GM12878 (cell line): ENCODE results near the gene TCHP. TPM values are rescaled to one million over a fixed set of nuclear protein-coding genes. Genes with fewer than 3 reads are reported as not detected.

Experiments
- ATAC-seq: fragments of 200-7000 bp; cut with Tn5 transposase; 3 replicates; pipeline ENCODE4 v1.9.1; 2020; ENCODE audit warnings: mild to moderate bottlenecking, moderate library complexity
- BruUV-seq: library from RNA; stranded (reverse); fragments of 400-500 nt; replicated peaks from 2 replicates; lab custom pipeline; 2021; lab: Mats Ljungman, UMichigan
- CTCF ChIA-PET: fragments of 300-600 bp; sonication (Branson Sonifier 250); formaldehyde crosslinking; extraction: SDS; loops from one replicate; lab custom pipeline; 2021; ENCODE audit warnings: inconsistent platforms; lab: Yijun Ruan, JAX
- POLR2A ChIA-PET: fragments of 350-600 bp; formaldehyde crosslinking; extraction: SDS; loops from one replicate; lab custom pipeline; 2021; ENCODE audit warnings: inconsistent platforms; lab: Charles Lee
- RAD21 ChIA-PET: fragments of 300-600 bp; sonication (Branson Sonifier 250); formaldehyde crosslinking; loops from one replicate; lab custom pipeline; 2023; ENCODE audit warnings: antibody characterized with exemption; ENCODE audit not compliant: unreplicated experiment; lab: Charles Lee
- SMC1A ChIA-PET: fragments of 300-600 bp; sonication (Branson Sonifier 250); formaldehyde crosslinking; loops from one replicate; lab custom pipeline; 2023; ENCODE audit not compliant: unreplicated experiment, uncharacterized antibody; lab: Charles Lee
- DNase-seq: peaks from one replicate; pipeline ENCODE4 v3.0.0-alpha.2; 2011; ENCODE audit warnings: low read depth, low spot score
- FAIRE-seq: peaks from 3 replicates; lab custom pipeline; 2011; peaks lifted over from hg19 to GRCh38; lab: Jason Lieb, UNC
- H2AFZ ChIP-seq: 2 replicates; pipeline ENCODE4 v1.6.0; 2011; ENCODE audit warnings: low read depth, low read length, control low read depth; ENCODE audit not compliant: control insufficient read depth
- H3K27ac ChIP-seq: 2 replicates; pipeline ENCODE4 v1.5.1; 2011; ENCODE audit warnings: control low read depth; ENCODE audit not compliant: control insufficient read depth, insufficient read depth
- H3K27me3 ChIP-seq, 2 experiments: replicated peaks in 1 of 2; 2 replicates each; pipeline versions ENCODE4 v1.6.0 to v1.6.1; 2011; ENCODE audit warnings: low read length in 1 of 2; ENCODE audit not compliant: control insufficient read depth in 2 of 2, insufficient read depth in 2 of 2
- H3K36me3 ChIP-seq, 2 experiments: 2 replicates each; pipeline ENCODE4 v1.5.1; 2011; ENCODE audit warnings: low read length in 1 of 2; ENCODE audit not compliant: control insufficient read depth in 2 of 2, insufficient read depth in 2 of 2
- H3K4me1 ChIP-seq: 2 replicates; pipeline ENCODE4 v1.6.1; 2011; ENCODE audit warnings: mild to moderate bottlenecking, low read length, moderate library complexity, mixed read lengths; ENCODE audit not compliant: control insufficient read depth, insufficient read depth
- H3K4me2 ChIP-seq: 2 replicates; pipeline ENCODE4 v1.6.0; 2011; ENCODE audit warnings: control low read depth; ENCODE audit not compliant: control insufficient read depth, insufficient read depth
- H3K4me3 ChIP-seq: fragments of 200-600 bp; sonication (generic); 2 replicates; pipeline ENCODE4 v1.5.1; 2016
- H3K79me2 ChIP-seq: 2 replicates; pipeline ENCODE4 v1.6.0; 2011; ENCODE audit warnings: low read length; ENCODE audit not compliant: control insufficient read depth, insufficient read depth
- H3K9ac ChIP-seq: 2 replicates; pipeline ENCODE4 v1.8.0; 2011; ENCODE audit warnings: low read length, control low read depth, mixed read lengths; ENCODE audit not compliant: control insufficient read depth, insufficient read depth
- H3K9me3 ChIP-seq: replicated peaks from 3 replicates; pipeline ENCODE4 v1.5.1; 2011; ENCODE audit warnings: mild to moderate bottlenecking, low read length; ENCODE audit not compliant: control insufficient read depth, insufficient read depth
- H4K20me1 ChIP-seq: 2 replicates; pipeline ENCODE4 v1.6.0; 2011; ENCODE audit not compliant: control insufficient read depth, insufficient read depth
- BACH1 ChIP-seq: fragments of 450-650 bp; IDR thresholded peaks from 2 replicates; pipeline ENCODE4 v1.6.1; 2017; ENCODE audit warnings: mild to moderate bottlenecking, borderline replicate concordance
- BHLHE40 ChIP-seq, 2 experiments: fragments of 450-650 bp in 1 of 2; IDR thresholded peaks; 2 replicates each; pipeline ENCODE4 v1.6.1; 2011 to 2017; ENCODE audit warnings: low read depth in 2 of 2, borderline replicate concordance in 1 of 2, improper control_type of control experiment in 1 of 2, low read length in 1 of 2, mild to moderate bottlenecking in 1 of 2
- BRCA1 ChIP-seq: IDR thresholded peaks from 2 replicates; pipeline ENCODE4 v1.6.1; 2011; ENCODE audit warnings: low read depth, low read length, improper control_type of control experiment
- CUX1 ChIP-seq: IDR thresholded peaks from 2 replicates; pipeline ENCODE4 v1.6.1; 2012; ENCODE audit warnings: improper control_type of control experiment, low read depth, low read length; ENCODE audit not compliant: insufficient replicate concordance
- EP300 ChIP-seq, 2 experiments: fragments of 150-350 bp in 1 of 2; IDR thresholded peaks; 2 replicates each; pipeline ENCODE4 v1.6.1; 2011 to 2012; ENCODE audit warnings: low read depth in 2 of 2, low read length in 2 of 2, borderline replicate concordance in 1 of 2, improper control_type of control experiment in 1 of 2, inconsistent platforms in 1 of 2; ENCODE audit not compliant: control insufficient read depth in 1 of 2
- GABPA ChIP-seq: IDR thresholded peaks from 2 replicates; pipeline ENCODE4 v1.6.1; 2014; ENCODE audit warnings: antibody characterized with exemption, low read depth, mild to moderate bottlenecking, inconsistent platforms
- IKZF1 ChIP-seq: fragments of 450-650 bp; conservative IDR thresholded peaks from 2 replicates; pipeline ENCODE4 v1.6.1; 2017; ENCODE audit warnings: antibody characterized with exemption, mild to moderate bottlenecking
- IKZF2 ChIP-seq, 2 experiments: fragments of 450-650 bp; IDR thresholded peaks; 2 replicates each; pipeline ENCODE4 v1.6.1; 2017; ENCODE audit warnings: mild to moderate bottlenecking in 2 of 2, moderate library complexity in 2 of 2
- KDM1A ChIP-seq: fragments of 200-600 bp; sonication (generic); IDR thresholded peaks from 2 replicates; pipeline ENCODE4 v1.6.1; 2016; ENCODE audit warnings: borderline replicate concordance
- NFYB ChIP-seq: IDR thresholded peaks from 2 replicates; pipeline ENCODE4 v1.6.1; 2011; ENCODE audit warnings: low read depth, mild to moderate bottlenecking, low read length, improper control_type of control experiment, moderate library complexity; ENCODE audit not compliant: insufficient read depth
- PML ChIP-seq: IDR thresholded peaks from 2 replicates; pipeline ENCODE4 v1.6.1; 2012; ENCODE audit warnings: low read length, inconsistent platforms
- RBBP5 ChIP-seq: fragments of 200-600 bp; sonication (generic); conservative IDR thresholded peaks from 2 replicates; pipeline ENCODE4 v1.6.1; 2016
- STAT1 ChIP-seq: fragments of 450-650 bp; conservative IDR thresholded peaks from 2 replicates; pipeline ENCODE4 v1.6.1; 2014; ENCODE audit warnings: antibody characterized with exemption, mild to moderate bottlenecking
- TBL1XR1 ChIP-seq: IDR thresholded peaks from 2 replicates; pipeline ENCODE4 v1.6.1; 2012; ENCODE audit warnings: low read depth, low read length, improper control_type of control experiment
- TCF7 ChIP-seq: IDR thresholded peaks from 2 replicates; pipeline ENCODE4 v1.6.1; 2014; ENCODE audit warnings: antibody characterized with exemption, borderline replicate concordance
- YBX1 ChIP-seq: fragments of 450-650 bp; IDR thresholded peaks from 2 replicates; pipeline ENCODE4 v1.6.1; 2016; ENCODE audit warnings: antibody characterized with exemption
- ZSCAN29 ChIP-seq: fragments of 450-650 bp; IDR thresholded peaks from 2 replicates; pipeline ENCODE4 v1.6.1; 2017; ENCODE audit warnings: mild to moderate bottlenecking, moderate library complexity
- WGBS: methylation state at CpG from one replicate; pipeline ENCODE4 v1.1.6; 2016; ENCODE audit warnings: low lambda C conversion rate; ENCODE audit not compliant: insufficient replicate concordance, insufficient coverage; ENCODE audit errors: missing lambda C conversion rate; 5-methylcytosine and 5-hydroxymethylcytosine counted together
- in situ Hi-C: fragments of 300-500 bp; cut with MboI; formaldehyde crosslinking; loops from 9 replicates; pipeline ENCODE4 v1.14.3; 2018; ENCODE audit warnings: mixed read lengths
- intact Hi-C: fragments of 100-400 bp; cut with micrococcal nuclease; formaldehyde crosslinking; loops from one replicate; pipeline ENCODE4 v1.14.2; 2022; ENCODE audit not compliant: unreplicated experiment
- polyA plus RNA-seq, 11 experiments: library from polyadenylated mRNA; depleted of rRNA in 4 of 11; unstranded in 6 of 11; stranded (reverse) in 5 of 11; fragments of >200 nt; fragmentation: Nextera tagmentation in 4 of 11; fragmentation: Illumina TruSeq in 1 of 11; extraction: Ambion mirVana in 4 of 11; extraction: Trizol in 1 of 11; gene quantifications; 1 replicate in 1 of 11; 2 replicates in 10 of 11; pipeline versions ENCODE4 v1.2.1 to v1.2.3, GENCODE V29; 2011 to 2016; ENCODE audit warnings: inconsistent platforms in 2 of 11, missing spikeins in 2 of 11, low read depth in 1 of 11
- total RNA-seq, 4 experiments: library from RNA; depleted of rRNA in 3 of 4; stranded (reverse); fragments of >200 nt in 3 of 4; fragmentation: Illumina TruSeq in 1 of 4; extraction: Trizol in 1 of 4; gene quantifications; 2 replicates each; pipeline versions ENCODE4 v1.2.1 to v1.2.3, GENCODE V29; 2013 to 2021
- TF ChIP-seq, protein P1 (sequence below): fragments of 450-650 bp; conservative IDR thresholded peaks from 2 replicates; pipeline ENCODE4 v1.6.1; 2017; ENCODE audit warnings: mild to moderate bottlenecking, moderate library complexity

The TCHP gene
- total and polyA plus RNA-seq, 10 of the 15 experiments (the other 5 are each of a cell fraction or from before 2014, with no cell fraction given), result 4.8 to 18.6 (median 15.0) TPM

DNA sequence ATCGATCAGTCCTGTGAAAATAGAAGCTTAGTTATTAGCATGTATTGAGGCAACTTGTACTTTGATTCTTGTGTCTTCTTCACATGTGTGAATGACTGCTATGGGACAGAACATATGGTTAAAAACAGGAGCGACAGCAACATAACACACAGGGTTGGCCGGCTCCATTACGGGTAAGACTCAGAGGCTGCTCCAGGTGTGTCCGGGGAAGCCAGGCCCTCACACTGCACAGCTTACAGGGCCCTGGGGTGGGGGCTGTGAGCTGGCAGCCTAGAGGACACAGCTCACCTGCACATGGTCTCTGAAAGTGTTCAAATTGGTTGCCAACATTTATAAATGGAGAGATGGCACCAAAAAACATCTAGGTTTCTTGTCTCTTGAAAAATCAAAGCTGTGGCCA is 31.1 kb downstream of the TCHP start:
- in situ Hi-C loops, result no loop called here
- TF ChIP-seq TBL1XR1 (no peak), IKZF2 (IDR thresholded peaks at IDR 0.05) (no peak), YBX1 (no peak), IKZF1 (no peak), TCF7 (no peak), ZSCAN29 (no peak), RBBP5 (no peak), CUX1 (no peak), PML (no peak), EP300 (IDR thresholded peaks at IDR 0.05; ENCODE audit: borderline replicate concordance in 1 of 2, control insufficient read depth in 1 of 2, low read depth in 2 of 2, low read length in 2 of 2) (no peak), BACH1 (no peak), STAT1 (no peak), BRCA1 (no peak), BHLHE40 (IDR thresholded peaks at IDR 0.05; ENCODE audit: borderline replicate concordance in 1 of 2, low read depth in 2 of 2, low read length in 1 of 2) (no peak), NFYB (no peak), GABPA (no peak), KDM1A (no peak)
- TF ChIP-seq, protein P1, sequence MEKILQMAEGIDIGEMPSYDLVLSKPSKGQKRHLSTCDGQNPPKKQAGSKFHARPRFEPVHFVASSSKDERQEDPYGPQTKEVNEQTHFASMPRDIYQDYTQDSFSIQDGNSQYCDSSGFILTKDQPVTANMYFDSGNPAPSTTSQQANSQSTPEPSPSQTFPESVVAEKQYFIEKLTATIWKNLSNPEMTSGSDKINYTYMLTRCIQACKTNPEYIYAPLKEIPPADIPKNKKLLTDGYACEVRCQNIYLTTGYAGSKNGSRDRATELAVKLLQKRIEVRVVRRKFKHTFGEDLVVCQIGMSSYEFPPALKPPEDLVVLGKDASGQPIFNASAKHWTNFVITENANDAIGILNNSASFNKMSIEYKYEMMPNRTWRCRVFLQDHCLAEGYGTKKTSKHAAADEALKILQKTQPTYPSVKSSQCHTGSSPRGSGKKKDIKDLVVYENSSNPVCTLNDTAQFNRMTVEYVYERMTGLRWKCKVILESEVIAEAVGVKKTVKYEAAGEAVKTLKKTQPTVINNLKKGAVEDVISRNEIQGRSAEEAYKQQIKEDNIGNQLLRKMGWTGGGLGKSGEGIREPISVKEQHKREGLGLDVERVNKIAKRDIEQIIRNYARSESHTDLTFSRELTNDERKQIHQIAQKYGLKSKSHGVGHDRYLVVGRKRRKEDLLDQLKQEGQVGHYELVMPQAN, result no peak

More for the DNA sequence above, 31.1 kb downstream of the TCHP start:
- BruUV-seq, result no TSS peak
- no peaks in the 10 kb centered on the region for H4K20me1 ChIP-seq
- intact Hi-C loops, result no loop called here
- H3K4me3 ChIP-seq, result no peak overlapping the region
- ChIA-PET CTCF (interaction anchor here (1.2 kb wide), 1 partner anchor 10 kb away, joined by 3 read pairs; no protein-coding TSS in a partner anchor), RAD21 (no interaction called here), SMC1A (interaction anchor here (1.0 kb wide), 1 partner anchor 43 kb away, joined by 3 read pairs; no protein-coding TSS in a partner anchor), POLR2A (interaction anchor here (0.9 kb wide), 1 partner anchor 10 kb away, joined by 3 read pairs; no protein-coding TSS in a partner anchor)
- WGBS, result 98% methylated on average over 5 of the region's 5 CpGs
- no peaks in the 10 kb centered on the region for H3K4me1 ChIP-seq
- H3K4me2 ChIP-seq, result no peak overlapping the region
- FAIRE-seq, result no peak
- no peak overlapping the region for H2AFZ ChIP-seq
- ATAC-seq, result no peak
- H3K36me3 ChIP-seq, result peaks cover 9 to 23% of the 10 kb centered on the region in 2 experiments
- no peaks in the 10 kb centered on the region for H3K9me3 ChIP-seq
- no peak overlapping the region for H3K9ac ChIP-seq
- no peak overlapping the region for H3K27ac ChIP-seq
- no peaks in the 10 kb centered on the region for H3K79me2 ChIP-seq
- DNase-seq, result no peak
- H3K27me3 ChIP-seq, result no peaks in the 10 kb centered on the region
